Non-pigmented ciliary epithelial cell (primary cell): ENCODE measurements around the gene UCK1.
"Not testable (repeated sequence)": the region's sequence is repeated elsewhere in the genome, so short reads cannot be mapped to it uniquely, and the experiment has no call there.

Experiments
- DNase-seq: peaks from one replicate; pipeline ENCODE4 v3.0.0-alpha.2; 2010; ENCODE audit warnings: low read depth

UCK1 gene

DNA sequence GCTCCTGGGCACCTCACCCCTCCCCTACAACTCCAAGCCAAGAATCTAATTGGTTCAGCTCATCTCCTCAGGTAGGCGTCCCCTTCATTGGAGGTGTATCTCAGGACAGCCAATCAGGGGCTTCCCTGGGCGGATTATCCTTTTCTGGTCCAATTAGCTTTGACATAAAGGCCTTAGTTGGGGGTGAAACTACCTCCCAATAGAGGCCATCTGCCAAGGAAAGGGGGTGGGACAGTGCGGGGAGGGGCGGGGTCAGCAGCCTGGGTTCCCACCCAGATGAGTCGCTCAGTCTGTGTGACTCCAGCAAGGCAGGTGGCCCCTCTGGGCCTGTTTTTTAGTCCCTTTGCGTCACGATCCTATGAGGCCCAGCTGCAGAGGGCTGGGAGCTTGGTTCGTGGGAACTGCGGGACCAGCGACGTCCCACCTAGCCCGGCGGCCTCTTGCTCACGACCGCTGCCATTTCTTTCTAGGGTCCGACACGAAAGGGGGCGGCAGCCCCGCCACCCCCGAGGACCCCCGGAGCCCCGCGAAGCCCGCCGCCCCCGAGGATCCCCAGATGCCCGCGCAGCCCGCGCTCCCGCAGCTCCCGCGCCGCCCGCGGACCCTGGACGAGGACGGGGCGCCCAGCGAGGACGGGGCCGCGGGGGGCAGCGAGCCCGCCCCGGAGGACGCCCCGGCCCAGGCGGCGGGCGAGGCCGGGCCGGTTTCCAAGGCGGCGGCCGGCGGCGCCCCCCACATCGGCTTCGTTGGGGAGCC lies 23.2 kb upstream of the UCK1 start:
- DNase-seq = no peak

DNA sequence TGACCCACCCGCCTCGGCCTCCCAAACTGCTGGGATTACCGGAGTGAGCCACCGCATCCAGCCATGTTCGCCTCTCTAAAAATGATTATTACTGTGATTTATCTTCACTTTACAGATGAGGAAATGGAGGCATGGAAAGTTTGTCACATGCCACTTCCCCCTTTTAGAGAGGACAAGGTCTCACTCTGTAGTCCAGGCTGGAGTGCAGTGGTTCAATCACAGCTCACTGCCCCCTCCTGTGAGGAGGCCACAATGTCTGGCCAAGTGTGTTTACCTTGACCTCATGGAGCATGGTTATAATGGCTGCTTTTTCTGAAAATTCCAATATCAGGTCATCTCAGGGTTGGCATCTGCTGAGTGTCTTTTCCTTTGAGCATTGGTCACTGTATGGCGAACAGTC lies 21.0 kb upstream of the UCK1 start:
- no peak for DNase-seq

- DNase-seq = not testable (repeated sequence)
These were observed 19.4 kb upstream of the UCK1 start for GRCh38 chr9:131550465-131550864.

- DNase-seq = not testable (repeated sequence)
These were observed 18.1 kb upstream of the UCK1 start for GRCh38 chr9:131549186-131549585.

DNA sequence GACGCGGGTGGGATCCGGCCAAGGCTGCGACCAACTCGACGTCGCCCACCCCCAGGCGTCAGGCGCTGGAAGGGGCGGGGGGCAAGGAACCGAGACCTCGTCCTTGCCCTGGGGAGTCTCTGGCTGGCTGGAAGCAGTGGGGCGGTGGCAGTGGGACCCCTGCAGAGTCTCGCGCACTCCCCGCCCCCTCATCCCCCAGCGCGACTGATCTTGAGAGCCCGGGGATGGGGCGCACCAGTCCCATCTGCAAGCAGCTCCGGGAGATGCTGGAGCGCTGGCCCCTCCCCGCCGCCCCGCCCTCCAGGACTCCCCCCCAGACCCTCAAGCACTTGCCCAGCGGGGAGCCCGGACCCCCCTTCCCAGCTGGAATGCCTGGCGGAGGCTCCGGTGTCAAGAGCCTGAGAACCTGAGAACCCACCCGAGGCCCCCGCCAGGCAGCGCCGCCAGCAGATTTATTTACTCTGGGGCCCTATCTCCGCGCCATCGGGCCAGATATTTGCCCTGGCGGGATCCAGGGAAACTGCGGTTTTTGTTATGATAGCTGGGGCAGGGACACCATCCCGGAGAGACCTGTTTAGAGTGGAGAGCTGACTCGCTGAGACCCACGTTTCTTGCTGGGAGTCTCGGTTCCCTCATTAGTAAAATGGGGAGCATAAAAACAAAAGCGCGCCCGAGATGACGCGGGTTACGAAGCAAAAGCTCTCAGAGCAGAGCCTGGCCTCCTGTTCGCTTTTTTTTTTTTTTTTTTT lies 15.4 kb upstream of the UCK1 start:
- no peak for DNase-seq

DNA sequence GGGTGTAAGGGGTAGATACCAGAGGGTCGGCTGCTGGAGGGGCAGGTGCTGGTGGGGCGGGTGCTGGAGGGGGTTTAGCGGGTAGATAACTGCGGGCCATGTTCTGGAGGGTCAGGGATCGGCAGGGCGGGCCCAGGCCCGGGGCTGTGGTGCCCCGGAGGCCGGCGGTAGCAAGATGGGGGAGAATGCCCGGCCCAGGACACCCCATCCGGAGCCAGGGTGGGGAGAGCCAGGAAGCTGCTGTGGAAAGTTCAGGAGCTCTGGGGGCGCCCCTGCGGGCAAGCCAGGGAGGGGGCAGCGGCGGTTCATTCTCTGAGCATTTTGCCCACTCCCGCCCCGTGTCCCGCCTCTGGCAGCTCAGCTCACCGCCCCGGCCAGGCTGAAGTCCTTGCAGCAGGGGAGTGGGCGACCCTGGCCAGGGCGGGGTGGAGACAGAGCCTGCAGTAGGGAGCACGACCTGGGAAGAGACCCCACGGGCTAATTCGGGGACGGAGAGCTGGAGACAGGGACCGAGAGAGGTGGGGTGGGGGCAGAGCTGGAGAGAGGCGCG lies 14.8 kb upstream of the UCK1 start:
- DNase-seq = no peak

GRCh38 chr9:131545003-131545785 lies 14.1 kb upstream of the UCK1 start, which contains the start of gene PRRT1B:
Gene PRRT1B (plus strand): TSS chr9:131545523. CDS start chr9:131545616, 93 bp downstream.
- no peak for DNase-seq

DNA sequence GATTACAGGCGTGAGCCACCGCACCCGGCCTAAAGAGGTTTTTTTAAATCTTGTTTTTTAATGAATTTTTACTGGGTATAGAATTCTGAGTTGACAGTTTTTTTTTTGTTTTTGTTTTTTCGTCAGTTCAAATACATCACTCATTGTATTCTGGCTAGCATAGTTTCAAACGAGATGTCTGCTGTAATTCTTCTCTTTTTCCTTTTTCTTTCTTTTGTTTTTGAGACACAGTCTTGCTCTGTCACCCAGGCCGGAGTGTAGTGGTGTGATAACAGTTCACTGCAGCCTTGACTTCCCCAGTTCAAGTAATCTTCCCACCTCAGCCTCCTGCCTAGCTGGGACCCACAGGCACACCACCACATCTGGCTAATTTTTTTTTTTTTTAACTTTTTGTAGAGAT lies 12.1 kb upstream of the UCK1 start:
- no peak for DNase-seq

DNA sequence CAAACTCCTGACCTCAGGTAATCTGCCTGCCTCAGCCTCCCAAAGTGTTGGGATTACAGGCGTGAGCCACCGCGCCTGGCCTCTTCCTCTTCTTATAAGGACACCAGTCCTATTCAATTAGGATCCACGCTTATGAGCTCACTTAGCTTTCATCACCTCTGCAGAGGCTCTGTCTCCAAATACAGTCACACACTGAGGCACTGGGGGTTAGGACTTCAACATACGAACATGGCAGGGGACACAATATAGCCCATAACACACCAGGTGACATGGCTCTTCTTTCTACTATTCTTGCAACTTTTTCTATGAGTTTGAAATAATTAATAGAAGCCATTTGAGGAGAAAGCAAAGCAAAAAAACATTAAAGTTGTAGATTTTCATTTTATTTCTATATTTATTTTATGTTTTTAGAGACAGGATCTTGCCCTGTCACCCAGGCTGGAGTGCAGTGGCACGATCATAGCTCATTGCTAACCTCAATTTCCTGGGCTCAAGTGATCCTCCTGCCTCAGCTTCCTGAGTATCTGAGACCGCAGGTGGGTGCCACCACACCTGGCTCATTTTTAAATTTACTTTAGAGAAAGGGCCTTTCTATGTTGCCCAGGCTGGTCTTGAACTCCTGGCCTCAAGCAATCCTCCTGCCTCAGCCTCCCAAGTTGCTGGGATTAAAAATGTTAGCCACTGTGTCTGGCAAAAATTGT lies 8.3 kb upstream of the UCK1 start:
- DNase-seq = no peak

- DNase-seq = no peak
These were observed 6.9 kb upstream of the UCK1 start for GRCh38 chr9:131537946-131538345.

DNA sequence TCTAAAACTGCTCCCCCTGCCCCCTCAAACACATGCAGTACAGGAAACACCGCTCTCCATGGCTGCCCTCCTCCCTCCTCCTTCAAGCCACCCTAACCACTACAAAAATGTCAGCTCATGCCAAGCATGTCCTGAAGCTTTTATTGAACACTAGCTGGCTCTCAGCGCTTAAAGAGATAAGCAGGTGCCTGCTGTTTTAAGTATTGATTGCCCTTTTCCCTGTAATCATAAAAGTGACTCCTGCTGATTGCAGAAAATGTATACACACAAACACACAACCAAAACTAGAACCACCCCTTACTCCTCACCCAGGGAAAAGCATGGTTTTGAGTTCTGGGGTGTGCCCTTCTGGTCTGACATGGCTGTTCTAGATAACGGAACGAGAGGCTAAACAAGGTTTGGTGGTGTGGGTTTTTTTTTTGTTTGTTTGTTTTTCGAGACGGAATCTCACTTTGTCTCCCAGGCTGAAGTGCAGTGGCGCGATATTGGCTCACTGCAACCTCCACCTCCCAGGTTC lies 3.7 kb upstream of the UCK1 start:
- no peak for DNase-seq

DNA sequence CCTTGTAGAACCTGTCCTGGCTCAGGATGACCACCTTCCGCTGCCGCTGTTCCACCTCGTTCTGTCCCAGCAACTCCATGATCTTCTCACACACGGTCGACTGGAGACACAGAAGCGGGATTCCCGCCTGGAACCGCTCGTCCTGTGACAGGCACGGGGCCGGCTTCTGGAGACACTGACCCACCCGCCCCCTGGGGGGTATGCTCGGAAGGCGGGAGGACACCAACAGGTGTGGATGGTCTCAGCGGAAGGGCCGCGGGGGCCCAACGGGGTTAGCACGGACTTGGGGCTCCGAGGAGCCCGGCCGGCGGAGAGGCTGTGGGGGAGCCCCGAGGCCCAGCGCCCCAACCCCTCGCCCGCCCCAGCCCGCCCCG lies 530 bp downstream of the UCK1 start:
- no peak for DNase-seq

- no peak for DNase-seq
These were observed 1.2 kb downstream of the UCK1 start for GRCh38 chr9:131529597-131530545.

GRCh38 chr9:131528886-131529505 lies 2.1 kb downstream of the UCK1 start:
- DNase-seq = no peak

DNA sequence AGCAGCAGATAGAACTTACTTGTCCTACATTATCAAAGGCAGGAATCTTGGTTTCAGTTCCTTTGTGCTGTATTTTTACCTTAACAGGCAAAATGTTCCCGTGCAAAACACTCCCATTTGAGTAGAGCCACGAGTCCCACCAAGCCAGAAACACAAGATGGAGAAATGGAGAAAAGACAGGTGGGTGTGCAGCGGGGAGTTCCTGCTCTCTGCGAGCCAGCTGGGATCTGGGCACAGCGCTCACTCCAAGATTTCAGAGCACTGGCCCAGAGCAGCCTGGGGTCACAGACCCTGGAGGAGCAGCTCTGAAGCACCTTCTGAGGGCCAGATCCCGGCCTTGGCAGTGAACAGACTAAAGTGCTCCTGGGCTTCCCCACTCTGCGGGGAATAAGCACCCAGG lies 2.9 kb downstream of the UCK1 start:
- no peak for DNase-seq

DNA sequence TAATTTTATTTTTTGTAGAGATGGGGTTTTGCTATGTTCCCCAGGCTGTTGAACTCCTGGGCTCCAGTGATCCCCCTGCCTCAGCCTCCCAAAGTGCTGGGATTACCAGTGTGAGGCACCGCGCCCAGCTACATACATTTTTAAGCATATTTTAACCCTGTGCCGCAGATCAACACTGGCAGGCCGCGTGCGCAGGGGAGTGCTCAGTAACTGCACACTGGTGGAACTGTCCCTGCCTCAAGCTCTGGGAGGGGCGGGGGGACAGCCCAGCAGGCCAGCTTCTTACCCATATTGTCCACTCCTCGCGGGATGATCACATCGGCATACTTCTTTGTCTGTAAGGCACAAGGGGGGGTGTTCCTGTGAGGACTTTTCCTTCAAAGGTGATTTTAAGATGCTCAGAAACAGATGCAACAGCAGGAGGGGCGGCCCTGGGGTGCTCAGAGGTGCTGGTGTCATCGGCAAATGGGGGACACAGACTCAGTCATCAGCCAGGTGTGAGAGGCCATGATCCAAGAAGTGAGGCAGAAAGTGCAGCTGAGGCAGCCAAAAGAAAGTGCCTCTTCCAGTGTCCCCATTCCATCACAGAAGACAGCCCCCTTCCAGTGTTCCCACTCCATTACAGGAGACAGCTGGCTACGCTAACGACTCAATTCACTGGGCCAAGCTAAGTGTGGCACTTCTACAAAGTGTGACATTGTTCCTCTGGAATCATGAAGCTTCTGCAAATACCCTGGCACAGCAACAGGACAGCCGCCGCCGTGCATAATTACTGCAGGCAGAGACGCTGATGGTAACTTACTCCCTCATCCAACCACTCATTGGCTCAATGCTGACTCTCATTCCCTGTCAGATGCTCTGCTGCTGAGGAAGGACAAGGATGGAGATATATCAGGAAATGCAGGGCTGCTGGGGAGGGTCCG lies 5.2 kb downstream of the UCK1 start:
- DNase-seq = no peak

DNA sequence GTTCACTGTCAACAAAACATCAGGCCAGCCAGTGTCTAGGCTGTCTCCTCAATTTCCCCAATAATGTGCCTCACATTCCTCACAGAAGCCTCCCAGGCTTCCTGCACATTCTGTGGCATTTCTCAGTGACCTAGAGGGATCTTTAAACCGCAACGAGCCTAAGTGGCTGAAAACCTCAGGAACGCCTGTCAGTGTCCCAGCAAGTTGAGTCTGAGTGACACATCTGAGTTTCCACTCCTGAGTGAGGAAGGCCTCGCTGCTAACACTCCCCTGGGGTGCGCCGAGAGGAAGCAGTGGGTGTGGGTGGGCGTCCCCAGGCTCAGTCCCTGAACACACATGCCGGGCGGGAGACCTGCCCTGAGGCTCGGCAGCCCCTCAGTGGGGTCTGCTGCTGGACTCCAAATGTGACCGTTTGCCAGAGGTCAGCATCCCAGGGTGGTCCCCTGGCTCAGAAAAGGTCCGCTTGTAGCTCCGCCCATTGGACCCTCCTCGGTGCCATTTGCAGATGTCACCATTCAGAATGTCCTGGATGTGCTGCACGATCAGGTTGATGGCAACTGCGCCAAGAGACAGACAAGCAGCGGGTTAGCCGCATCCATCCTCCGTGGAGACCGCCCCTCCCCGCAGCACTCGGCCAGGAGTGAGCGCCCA lies 6.3 kb downstream of the UCK1 start:
- DNase-seq = no peak
